NCI-H2196 (cell line): ENCODE data around the gene HELZ.
"Not testable (repeated sequence)": the region's sequence is repeated elsewhere in the genome, so short reads cannot be mapped to it uniquely, and the experiment has no call there.

Experiments
- DNase-seq: peaks from one replicate; lab custom pipeline; 2025; ENCODE audit not compliant: unreplicated experiment; lab: John Stamatoyannopoulos, UW

The HELZ gene

GRCh38 chr17:67198131-67198530, 46.9 kb downstream of the HELZ start:
- no peak for DNase-seq

GRCh38 chr17:67197023-67197422, 48.0 kb downstream of the HELZ start:
- not testable (repeated sequence) for DNase-seq

GRCh38 chr17:67196422-67196821, 48.6 kb downstream of the HELZ start:
- no peak for DNase-seq

GRCh38 chr17:67194134-67194533, 50.9 kb downstream of the HELZ start:
- DNase-seq = no peak

- DNase-seq = no peak
Measured at GRCh38 chr17:67187927-67188326, 57.1 kb downstream of the HELZ start.

GRCh38 chr17:67186782-67187181, 58.2 kb downstream of the HELZ start:
- no peak for DNase-seq

GRCh38 chr17:67183531-67183930, 61.5 kb downstream of the HELZ start:
- no peak for DNase-seq

- DNase-seq = no peak
Measured at GRCh38 chr17:67181825-67182224, 63.2 kb downstream of the HELZ start.

GRCh38 chr17:67180275-67180674, 64.7 kb downstream of the HELZ start:
- DNase-seq = no peak

- DNase-seq = no peak
Measured at GRCh38 chr17:67178555-67178954, 66.4 kb downstream of the HELZ start.

- no peak for DNase-seq
Measured at GRCh38 chr17:67177732-67178131, 67.3 kb downstream of the HELZ start.

- DNase-seq = no peak
Measured at GRCh38 chr17:67174190-67174589, 70.8 kb downstream of the HELZ start.

- DNase-seq = no peak
Measured at GRCh38 chr17:67171560-67171959, 73.4 kb downstream of the HELZ start.

GRCh38 chr17:67168496-67168895, 76.5 kb downstream of the HELZ start:
- DNase-seq = no peak

- DNase-seq = no peak
Measured at GRCh38 chr17:67165201-67165600, 79.8 kb downstream of the HELZ start.

- DNase-seq = no peak
Measured at GRCh38 chr17:67164302-67164701, 80.7 kb downstream of the HELZ start.

GRCh38 chr17:67162771-67163170, 82.2 kb downstream of the HELZ start:
- DNase-seq = no peak

- DNase-seq = no peak
Measured at GRCh38 chr17:67161573-67161972, 83.4 kb downstream of the HELZ start.

- no peak for DNase-seq
Measured at GRCh38 chr17:67160791-67161190, 84.2 kb downstream of the HELZ start.

- DNase-seq = peak; percentile 25
Measured at GRCh38 chr17:67157732-67158639, 87.0 kb downstream of the HELZ start.

- no peak for DNase-seq
Measured at GRCh38 chr17:67156269-67157199, 88.5 kb downstream of the HELZ start.

GRCh38 chr17:67152824-67153223, 92.2 kb downstream of the HELZ start:
- no peak for DNase-seq
